Measurements from ENCODE around the gene ADAMTS6. TPM values are rescaled to one million over a fixed set of nuclear protein-coding genes. Genes with fewer than 3 reads are reported as not detected.

ADAMTS6 gene
- polyA plus RNA-seq, 3 donors = 0.01 TPM; not detected in 2

DNA sequence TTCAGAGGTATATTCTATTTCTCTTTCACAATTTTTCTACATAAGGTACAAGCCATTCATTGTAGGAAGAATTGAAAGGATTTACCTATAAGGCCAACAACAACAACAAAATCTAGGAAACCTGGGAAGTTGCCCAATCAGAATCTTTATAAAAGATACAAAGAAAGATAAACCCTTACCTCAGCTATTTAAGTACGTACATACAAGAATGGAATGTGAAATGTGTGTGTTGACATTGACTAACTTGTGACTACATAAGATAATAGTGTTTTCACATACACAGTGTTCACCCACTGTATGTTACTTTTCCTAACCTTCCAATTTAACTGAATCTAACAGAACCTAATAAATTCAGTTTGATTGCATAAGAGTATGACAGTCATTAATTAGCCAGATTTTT, 154.1 kb downstream of the ADAMTS6 start:
- Mint-ChIP-seq H3K27me3 (ENCODE audit: low read depth in 3 of 3) (no peaks in the 10 kb centered on the region), H3K4me1 (no peaks in the 10 kb centered on the region), H3K27ac (no peak overlapping the region), H3K4me3 (no peak overlapping the region), H3K9me3 (peaks cover 0 to 2% (median 0%) of the 10 kb centered on the region in 7 donors), H3K36me3 (no peaks in the 10 kb centered on the region)
- H3K4me1 ChIP-seq (ENCODE audit: control insufficient read depth in 1 of 2, insufficient read depth in 2 of 2, low read length in 2 of 2) = no peaks in the 10 kb centered on the region
- H3K9me3 ChIP-seq (replicated peaks in 1 of 2; ENCODE audit: control insufficient read depth in 1 of 2, insufficient read depth in 1 of 2, low read length in 2 of 2) = no peaks in the 10 kb centered on the region
- no peaks in the 10 kb centered on the region for H3K27me3 ChIP-seq (ENCODE audit: control insufficient read depth in 2 of 2, insufficient read depth in 2 of 2, low read length in 2 of 2)
- intact Hi-C loops (cut with micrococcal nuclease) = no loop called here
- DNase-seq = no peak
- H3K36me3 ChIP-seq (replicated peaks in 1 of 2; ENCODE audit: control insufficient read depth in 1 of 2, insufficient read depth in 2 of 2, low read length in 2 of 2) = no peaks in the 10 kb centered on the region
- no peaks in the 10 kb centered on the region for H4K20me1 ChIP-seq (ENCODE audit: insufficient read depth, low read length)
- no peak overlapping the region for H3K4me2 ChIP-seq (replicated peaks; ENCODE audit: extremely low read depth, low read length, poor library complexity, severe bottlenecking)
- TF ChIP-seq, protein P1, sequence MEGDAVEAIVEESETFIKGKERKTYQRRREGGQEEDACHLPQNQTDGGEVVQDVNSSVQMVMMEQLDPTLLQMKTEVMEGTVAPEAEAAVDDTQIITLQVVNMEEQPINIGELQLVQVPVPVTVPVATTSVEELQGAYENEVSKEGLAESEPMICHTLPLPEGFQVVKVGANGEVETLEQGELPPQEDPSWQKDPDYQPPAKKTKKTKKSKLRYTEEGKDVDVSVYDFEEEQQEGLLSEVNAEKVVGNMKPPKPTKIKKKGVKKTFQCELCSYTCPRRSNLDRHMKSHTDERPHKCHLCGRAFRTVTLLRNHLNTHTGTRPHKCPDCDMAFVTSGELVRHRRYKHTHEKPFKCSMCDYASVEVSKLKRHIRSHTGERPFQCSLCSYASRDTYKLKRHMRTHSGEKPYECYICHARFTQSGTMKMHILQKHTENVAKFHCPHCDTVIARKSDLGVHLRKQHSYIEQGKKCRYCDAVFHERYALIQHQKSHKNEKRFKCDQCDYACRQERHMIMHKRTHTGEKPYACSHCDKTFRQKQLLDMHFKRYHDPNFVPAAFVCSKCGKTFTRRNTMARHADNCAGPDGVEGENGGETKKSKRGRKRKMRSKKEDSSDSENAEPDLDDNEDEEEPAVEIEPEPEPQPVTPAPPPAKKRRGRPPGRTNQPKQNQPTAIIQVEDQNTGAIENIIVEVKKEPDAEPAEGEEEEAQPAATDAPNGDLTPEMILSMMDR (IDR thresholded peaks at IDR 0.05) = no peak
- no peak overlapping the region for H3K4me3 ChIP-seq (replicated peaks in 1 of 3; ENCODE audit: low read depth in 2 of 3, low read length in 3 of 3)
- H3K27ac ChIP-seq (ENCODE audit: low read depth in 1 of 2, low read length in 2 of 2) = no peak overlapping the region
- no peak overlapping the region for H2AFZ ChIP-seq (ENCODE audit: insufficient read depth, low read depth, low read length, poor library complexity, severe bottlenecking)
- H3K79me2 ChIP-seq (ENCODE audit: insufficient read depth, low read length) = no peaks in the 10 kb centered on the region
- no CpG with 5 or more reads among the region's 1 CpG for WGBS (ENCODE audit: insufficient coverage)
- H3K9ac ChIP-seq (ENCODE audit: insufficient read depth, low read length, poor library complexity, severe bottlenecking) = no peak overlapping the region

DNA sequence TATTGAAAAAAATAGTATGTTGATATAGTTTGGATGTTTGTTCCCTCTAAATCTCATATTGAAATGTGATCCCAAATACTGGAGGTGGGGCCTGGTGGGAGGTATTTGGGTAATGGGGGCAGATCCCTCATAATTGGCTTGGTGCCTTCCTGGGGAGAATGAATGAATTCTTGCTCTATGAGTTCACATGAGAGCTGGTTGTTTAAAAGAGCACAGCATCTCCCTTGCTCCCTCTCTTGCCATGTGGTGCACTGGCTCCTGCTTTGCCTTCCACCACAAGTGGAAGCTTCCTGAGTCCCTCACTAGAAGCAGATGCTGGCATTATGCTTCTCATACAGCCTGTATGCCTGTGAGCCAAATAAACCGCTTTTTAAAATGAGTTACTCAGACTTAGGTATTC, 154.8 kb downstream of the ADAMTS6 start:
- H4K20me1 ChIP-seq (ENCODE audit: insufficient read depth, low read length) = no peaks in the 10 kb centered on the region
- intact Hi-C loops (cut with micrococcal nuclease) = no loop called here
- WGBS (ENCODE audit: insufficient coverage) = no CpG with 5 or more reads among the region's 1 CpG

More for the DNA sequence above, 154.8 kb downstream of the ADAMTS6 start:
- Histone ChIP-seq H2AFZ (ENCODE audit: insufficient read depth, low read depth, low read length, poor library complexity, severe bottlenecking) (no peak overlapping the region), H3K36me3 (replicated peaks in 1 of 2; ENCODE audit: control insufficient read depth in 1 of 2, insufficient read depth in 2 of 2, low read length in 2 of 2) (no peaks in the 10 kb centered on the region), H3K27ac (ENCODE audit: low read depth in 1 of 2, low read length in 2 of 2) (no peak overlapping the region), H3K4me3 (replicated peaks in 1 of 3; ENCODE audit: low read depth in 2 of 3, low read length in 3 of 3) (no peak overlapping the region), H3K27me3 (ENCODE audit: control insufficient read depth in 2 of 2, insufficient read depth in 2 of 2, low read length in 2 of 2) (no peaks in the 10 kb centered on the region), H3K9me3 (replicated peaks in 1 of 2; ENCODE audit: control insufficient read depth in 1 of 2, insufficient read depth in 1 of 2, low read length in 2 of 2) (no peaks in the 10 kb centered on the region), H3K79me2 (ENCODE audit: insufficient read depth, low read length) (no peaks in the 10 kb centered on the region), H3K4me2 (replicated peaks; ENCODE audit: extremely low read depth, low read length, poor library complexity, severe bottlenecking) (no peak overlapping the region), H3K4me1 (ENCODE audit: control insufficient read depth in 1 of 2, insufficient read depth in 2 of 2, low read length in 2 of 2) (no peaks in the 10 kb centered on the region), H3K9ac (ENCODE audit: insufficient read depth, low read length, poor library complexity, severe bottlenecking) (no peak overlapping the region)
- no peak overlapping the region for H3K27ac Mint-ChIP-seq
- H3K9me3 Mint-ChIP-seq = peaks cover 0 to 5% (median 0%) of the 10 kb centered on the region in 7 donors
- no peaks in the 10 kb centered on the region for H3K27me3 Mint-ChIP-seq (ENCODE audit: low read depth in 3 of 3)
- no peak for DNase-seq
- no peak overlapping the region for H3K4me3 Mint-ChIP-seq
- TF ChIP-seq, protein P1 (IDR thresholded peaks at IDR 0.05) = no peak
- no peaks in the 10 kb centered on the region for H3K4me1 Mint-ChIP-seq
- no peaks in the 10 kb centered on the region for H3K36me3 Mint-ChIP-seq

Data from CD14-positive monocyte (primary cell).